ENCODE results near the gene ATOSA. TPM values are rescaled to one million over a fixed set of nuclear protein-coding genes. Genes with fewer than 3 reads are reported as not detected.

The ATOSA gene, protein sequence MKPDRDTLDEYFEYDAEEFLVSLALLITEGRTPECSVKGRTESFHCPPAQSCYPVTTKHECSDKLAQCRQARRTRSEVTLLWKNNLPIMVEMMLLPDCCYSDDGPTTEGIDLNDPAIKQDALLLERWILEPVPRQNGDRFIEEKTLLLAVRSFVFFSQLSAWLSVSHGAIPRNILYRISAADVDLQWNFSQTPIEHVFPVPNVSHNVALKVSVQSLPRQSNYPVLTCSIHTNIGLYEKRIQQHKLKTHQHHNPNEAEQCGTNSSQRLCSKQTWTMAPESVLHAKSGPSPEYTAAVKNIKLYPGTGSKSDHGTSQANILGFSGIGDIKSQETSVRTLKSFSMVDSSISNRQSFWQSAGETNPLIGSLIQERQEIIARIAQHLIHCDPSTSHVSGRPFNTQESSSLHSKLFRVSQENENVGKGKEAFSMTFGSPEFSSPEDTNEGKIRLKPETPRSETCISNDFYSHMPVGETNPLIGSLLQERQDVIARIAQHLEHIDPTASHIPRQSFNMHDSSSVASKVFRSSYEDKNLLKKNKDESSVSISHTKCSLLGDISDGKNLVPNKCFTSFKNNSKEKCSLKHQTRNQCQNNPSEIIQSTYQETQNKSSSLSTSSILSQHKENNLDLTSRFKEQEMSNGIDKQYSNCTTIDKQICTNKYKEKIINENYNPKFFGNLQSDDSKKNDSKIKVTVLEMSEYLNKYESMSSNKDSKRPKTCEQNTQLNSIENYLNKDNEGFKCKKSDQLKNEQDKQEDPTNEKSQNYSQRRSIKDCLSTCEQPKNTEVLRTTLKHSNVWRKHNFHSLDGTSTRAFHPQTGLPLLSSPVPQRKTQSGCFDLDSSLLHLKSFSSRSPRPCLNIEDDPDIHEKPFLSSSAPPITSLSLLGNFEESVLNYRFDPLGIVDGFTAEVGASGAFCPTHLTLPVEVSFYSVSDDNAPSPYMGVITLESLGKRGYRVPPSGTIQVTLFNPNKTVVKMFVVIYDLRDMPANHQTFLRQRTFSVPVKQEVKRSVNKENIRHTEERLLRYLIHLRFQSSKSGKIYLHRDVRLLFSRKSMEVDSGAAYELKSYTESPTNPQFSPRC
- total RNA-seq, result 16.5 TPM
- polyA plus RNA-seq (ENCODE audit: insufficient read depth in 1 of 8, insufficient read length in 8 of 8, low replicate concordance in 1 of 8), result 10 to 100 TPM; 16.1 to 25.4 (median 19.5) TPM
- long read RNA-seq, donor 1, result 0 reads
- long read RNA-seq, donor 2, partial matches to known transcripts, result 0 of 1 reads
- long read RNA-seq, donor 2, other reads (novel, unspliced or antisense), result 0 of 1 reads
- long read RNA-seq, donor 3, partial matches to known transcripts, result 0 of 3 reads
- long read RNA-seq, donor 3, other reads (novel, unspliced or antisense), result 0 of 3 reads
- long read RNA-seq, donor 4, result 0 reads
- long read RNA-seq, donor 5, partial matches to known transcripts, result 5 of 5 reads
- long read RNA-seq, donor 5, other reads (novel, unspliced or antisense), result 0 of 5 reads
- long read RNA-seq, donor 6, partial matches to known transcripts, result 0 of 1 reads
- long read RNA-seq, donor 6, other reads (novel, unspliced or antisense), result 0 of 1 reads
- long read RNA-seq, donor 7, result 0 reads
- long read RNA-seq, donor 8, result 0 reads
- long read RNA-seq, donor 9, result 0 reads
- long read RNA-seq, donor 10, full-length matches to known transcripts, result 6 of 6 reads
- long read RNA-seq, donor 10, partial matches to known transcripts, result 0 of 6 reads
- long read RNA-seq, donor 10, other reads (novel, unspliced or antisense), result 0 of 6 reads
- long read RNA-seq, donor 11, partial matches to known transcripts, result 0 of 1 reads
- long read RNA-seq, donor 11, other reads (novel, unspliced or antisense), result 0 of 1 reads

GRCh38 chr15:52679232-52680040 lies at the start of gene ATOSA:
Gene ATOSA (minus strand): TSS chr15:52679388. CDS start chr15:52678021, 1,367 bp downstream.
- peaks cover 8% of the 10 kb centered on the region for H3K4me1 ChIP-seq (ENCODE audit: control insufficient read depth, insufficient read depth, low read length)
- DNase-seq, result peak; percentile 96
- H3K9me3 ChIP-seq (replicated peaks; ENCODE audit: control insufficient read depth, low read depth, low read length), result no peaks in the 10 kb centered on the region
- no peaks in the 10 kb centered on the region for H3K27me3 ChIP-seq (ENCODE audit: control insufficient read depth, insufficient read depth, low read length)
- H3K27ac ChIP-seq (ENCODE audit: low read length), result peak within 1 kb of the TSS; percentile 95
- WGBS (ENCODE audit: insufficient coverage), result 0% methylated on average over 40 of the region's 55 CpGs
- H3K4me3 ChIP-seq (ENCODE audit: low read length), result peak within 1 kb of the TSS; percentile 93
- H3K36me3 ChIP-seq (ENCODE audit: control insufficient read depth, insufficient read depth, low read length), result peaks cover 4% of the 10 kb centered on the region

GRCh38 chr15:52728899-52729298 lies 49.7 kb upstream of the ATOSA start:
- H3K27ac ChIP-seq (ENCODE audit: low read length), result no peak overlapping the region
- H3K27me3 ChIP-seq (ENCODE audit: control insufficient read depth, insufficient read depth, low read length), result no peaks in the 10 kb centered on the region

DNA sequence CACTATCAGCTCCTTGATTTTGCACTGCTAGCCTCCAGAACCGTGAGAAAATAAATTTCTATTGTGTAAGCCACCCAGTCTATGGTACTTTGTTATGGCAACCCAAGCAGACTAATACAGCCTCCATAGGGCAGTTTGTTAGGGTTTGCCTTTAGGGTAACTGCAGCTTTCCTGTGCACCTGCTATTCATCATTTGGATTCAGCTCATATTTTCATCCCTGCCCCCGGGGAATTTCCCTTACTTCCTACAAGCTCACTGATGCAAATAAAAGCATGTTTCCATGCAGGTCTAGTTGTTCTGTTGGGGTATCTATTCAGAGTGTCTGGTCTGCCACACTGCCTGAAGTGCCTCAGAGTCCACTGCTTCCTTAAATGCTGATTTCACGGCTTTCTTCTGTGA lies 48.6 kb upstream of the ATOSA start:
- no peak overlapping the region for H3K27ac ChIP-seq (ENCODE audit: low read length)
- no peaks in the 10 kb centered on the region for H3K27me3 ChIP-seq (ENCODE audit: control insufficient read depth, insufficient read depth, low read length)
- no peaks in the 10 kb centered on the region for H3K36me3 ChIP-seq (ENCODE audit: control insufficient read depth, insufficient read depth, low read length)
- no peaks in the 10 kb centered on the region for H3K9me3 ChIP-seq (replicated peaks; ENCODE audit: control insufficient read depth, low read depth, low read length)
- H3K4me3 ChIP-seq (ENCODE audit: low read length), result no peak overlapping the region
- DNase-seq, result no peak
- no CpG with 5 or more reads among the region's 3 CpGs for WGBS (ENCODE audit: insufficient coverage)
- H3K4me1 ChIP-seq (ENCODE audit: control insufficient read depth, insufficient read depth, low read length), result no peaks in the 10 kb centered on the region

More at GRCh38 chr15:52728899-52729298, 49.7 kb upstream of the ATOSA start:
- H3K9me3 ChIP-seq (replicated peaks; ENCODE audit: control insufficient read depth, low read depth, low read length), result no peaks in the 10 kb centered on the region
- no peak overlapping the region for H3K4me3 ChIP-seq (ENCODE audit: low read length)
- H3K36me3 ChIP-seq (ENCODE audit: control insufficient read depth, insufficient read depth, low read length), result no peaks in the 10 kb centered on the region
- no CpG with 5 or more reads among the region's 2 CpGs for WGBS (ENCODE audit: insufficient coverage)
- H3K4me1 ChIP-seq (ENCODE audit: control insufficient read depth, insufficient read depth, low read length), result no peaks in the 10 kb centered on the region
- no peak for DNase-seq

DNA sequence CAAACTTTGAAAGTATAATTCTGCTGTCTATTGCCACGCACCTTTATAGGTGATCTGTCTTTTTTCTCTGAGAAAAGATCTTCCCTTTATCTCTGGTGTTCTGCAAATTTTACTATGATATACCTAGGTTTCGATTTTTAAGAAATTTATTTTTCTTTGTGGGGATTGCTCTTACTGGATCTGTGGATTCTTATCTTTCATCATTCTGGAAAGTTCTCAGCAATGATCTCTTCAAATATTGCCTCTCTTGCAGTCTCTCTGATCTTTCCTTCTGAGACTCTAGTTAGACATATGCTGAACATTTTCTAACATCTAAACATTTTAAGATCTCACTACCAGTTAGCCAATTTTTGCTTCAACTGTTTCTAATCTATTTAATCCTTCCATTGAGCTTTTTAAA lies 47.0 kb upstream of the ATOSA start:
- Histone ChIP-seq H3K36me3 (ENCODE audit: control insufficient read depth, insufficient read depth, low read length) (no peaks in the 10 kb centered on the region), H3K9me3 (replicated peaks; ENCODE audit: control insufficient read depth, low read depth, low read length) (no peaks in the 10 kb centered on the region), H3K4me3 (ENCODE audit: low read length) (no peak overlapping the region), H3K27me3 (ENCODE audit: control insufficient read depth, insufficient read depth, low read length) (no peaks in the 10 kb centered on the region), H3K27ac (ENCODE audit: low read length) (no peak overlapping the region), H3K4me1 (ENCODE audit: control insufficient read depth, insufficient read depth, low read length) (no peaks in the 10 kb centered on the region)
- WGBS (ENCODE audit: insufficient coverage), result no CpG with 5 or more reads among the region's 2 CpGs
- no peak for DNase-seq

GRCh38 chr15:52718551-52718950 lies 39.4 kb upstream of the ATOSA start:
- Histone ChIP-seq H3K4me1 (ENCODE audit: control insufficient read depth, insufficient read depth, low read length) (no peaks in the 10 kb centered on the region), H3K27me3 (ENCODE audit: control insufficient read depth, insufficient read depth, low read length) (no peaks in the 10 kb centered on the region), H3K4me3 (ENCODE audit: low read length) (no peak overlapping the region), H3K27ac (ENCODE audit: low read length) (no peak overlapping the region), H3K36me3 (ENCODE audit: control insufficient read depth, insufficient read depth, low read length) (no peaks in the 10 kb centered on the region), H3K9me3 (replicated peaks; ENCODE audit: control insufficient read depth, low read depth, low read length) (no peaks in the 10 kb centered on the region)
- DNase-seq, result no peak
- no CpG with 5 or more reads among the region's 2 CpGs for WGBS (ENCODE audit: insufficient coverage)

- H3K4me3 ChIP-seq (ENCODE audit: low read length), result no peak overlapping the region
- H3K36me3 ChIP-seq (ENCODE audit: control insufficient read depth, insufficient read depth, low read length), result no peaks in the 10 kb centered on the region
- no peaks in the 10 kb centered on the region for H3K4me1 ChIP-seq (ENCODE audit: control insufficient read depth, insufficient read depth, low read length)
- no peaks in the 10 kb centered on the region for H3K9me3 ChIP-seq (replicated peaks; ENCODE audit: control insufficient read depth, low read depth, low read length)
- 50% methylated on average over 1 of the region's 6 CpGs for whole genome bisulfite sequencing (ENCODE audit: insufficient coverage)
- no peak overlapping the region for H3K27ac ChIP-seq (ENCODE audit: low read length)
- no peaks in the 10 kb centered on the region for H3K27me3 ChIP-seq (ENCODE audit: control insufficient read depth, insufficient read depth, low read length)
- no peak for DNase-seq
These were observed 38.7 kb upstream of the ATOSA start for GRCh38 chr15:52717924-52718323.

DNA sequence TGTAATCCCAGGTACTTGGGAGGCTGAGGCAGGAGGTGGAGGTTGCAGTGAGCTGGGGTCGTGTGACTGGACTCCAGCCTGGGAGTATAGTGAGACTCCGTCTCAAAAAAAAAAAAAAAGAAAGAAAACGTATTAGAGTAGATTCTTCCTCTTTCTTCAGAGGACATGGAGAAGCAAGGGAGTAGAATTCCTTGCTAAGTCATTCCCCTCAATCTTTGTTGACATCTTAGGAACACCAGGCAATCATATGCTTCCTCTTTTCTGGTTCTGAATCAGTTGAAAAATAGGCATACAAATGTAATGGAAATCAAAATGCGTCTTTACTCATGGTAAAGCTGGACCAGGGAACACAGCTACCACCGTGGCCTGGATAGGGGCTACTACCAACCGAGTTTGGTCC lies 38.3 kb upstream of the ATOSA start:
- no peaks in the 10 kb centered on the region for H3K27me3 ChIP-seq (ENCODE audit: control insufficient read depth, insufficient read depth, low read length)
- no peak for DNase-seq
- H3K36me3 ChIP-seq (ENCODE audit: control insufficient read depth, insufficient read depth, low read length), result no peaks in the 10 kb centered on the region
- no peak overlapping the region for H3K4me3 ChIP-seq (ENCODE audit: low read length)
- WGBS (ENCODE audit: insufficient coverage), result no CpG with 5 or more reads among the region's 6 CpGs
- no peaks in the 10 kb centered on the region for H3K4me1 ChIP-seq (ENCODE audit: control insufficient read depth, insufficient read depth, low read length)
- H3K9me3 ChIP-seq (replicated peaks; ENCODE audit: control insufficient read depth, low read depth, low read length), result no peaks in the 10 kb centered on the region
- H3K27ac ChIP-seq (ENCODE audit: low read length), result no peak overlapping the region

DNA sequence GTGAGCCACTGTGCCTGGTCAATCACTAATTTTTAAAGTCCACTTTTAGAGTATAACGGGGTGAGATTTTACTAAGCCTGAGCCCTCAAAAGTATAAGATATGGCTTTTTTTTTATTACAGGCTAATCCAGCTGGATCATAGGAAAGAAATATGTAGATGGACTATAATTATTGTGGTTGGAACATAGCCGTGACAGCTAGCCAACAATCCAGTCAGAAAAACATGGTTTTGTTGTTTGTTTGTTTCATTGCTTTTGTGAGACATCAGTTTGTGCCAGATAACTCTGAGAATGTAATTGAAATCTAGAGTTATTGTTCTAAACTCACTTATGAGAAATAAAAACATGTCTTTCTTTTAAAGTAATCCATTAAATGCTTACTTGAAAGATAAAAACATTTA lies 37.3 kb upstream of the ATOSA start:
- Histone ChIP-seq H3K36me3 (ENCODE audit: control insufficient read depth, insufficient read depth, low read length) (no peaks in the 10 kb centered on the region), H3K27me3 (ENCODE audit: control insufficient read depth, insufficient read depth, low read length) (no peaks in the 10 kb centered on the region), H3K27ac (ENCODE audit: low read length) (no peak overlapping the region), H3K4me1 (ENCODE audit: control insufficient read depth, insufficient read depth, low read length) (no peaks in the 10 kb centered on the region), H3K4me3 (ENCODE audit: low read length) (no peak overlapping the region), H3K9me3 (replicated peaks; ENCODE audit: control insufficient read depth, low read depth, low read length) (no peaks in the 10 kb centered on the region)
- WGBS (ENCODE audit: insufficient coverage), result 40% methylated on average over 1 of the region's 2 CpGs
- DNase-seq, result peak; percentile 40
